ENCODE data around the gene WIPI1.

GRCh38 chr17:68445671-68446070, 11.6 kb downstream of the WIPI1 start:
- TF ChIP-seq CTCF (IDR thresholded peaks at IDR 0.05) (no peak), EP300 (IDR thresholded peaks at IDR 0.05) (no peak), POLR2A (IDR thresholded peaks at IDR 0.05) (no peak)
